Stimulated activated CD4-positive, alpha-beta T cell treated with anti-CD3 and anti-CD28 coated beads, Interleukin-2, amount 100 ng/mL, for 4 hours (primary cell): Measurements from ENCODE around the gene PRKN.

Source experiments
- DNase-seq: peaks from one replicate; pipeline ENCODE4 v3.0.0-alpha.2; 2020; ENCODE audit warnings: low read depth

Gene PRKN

DNA sequence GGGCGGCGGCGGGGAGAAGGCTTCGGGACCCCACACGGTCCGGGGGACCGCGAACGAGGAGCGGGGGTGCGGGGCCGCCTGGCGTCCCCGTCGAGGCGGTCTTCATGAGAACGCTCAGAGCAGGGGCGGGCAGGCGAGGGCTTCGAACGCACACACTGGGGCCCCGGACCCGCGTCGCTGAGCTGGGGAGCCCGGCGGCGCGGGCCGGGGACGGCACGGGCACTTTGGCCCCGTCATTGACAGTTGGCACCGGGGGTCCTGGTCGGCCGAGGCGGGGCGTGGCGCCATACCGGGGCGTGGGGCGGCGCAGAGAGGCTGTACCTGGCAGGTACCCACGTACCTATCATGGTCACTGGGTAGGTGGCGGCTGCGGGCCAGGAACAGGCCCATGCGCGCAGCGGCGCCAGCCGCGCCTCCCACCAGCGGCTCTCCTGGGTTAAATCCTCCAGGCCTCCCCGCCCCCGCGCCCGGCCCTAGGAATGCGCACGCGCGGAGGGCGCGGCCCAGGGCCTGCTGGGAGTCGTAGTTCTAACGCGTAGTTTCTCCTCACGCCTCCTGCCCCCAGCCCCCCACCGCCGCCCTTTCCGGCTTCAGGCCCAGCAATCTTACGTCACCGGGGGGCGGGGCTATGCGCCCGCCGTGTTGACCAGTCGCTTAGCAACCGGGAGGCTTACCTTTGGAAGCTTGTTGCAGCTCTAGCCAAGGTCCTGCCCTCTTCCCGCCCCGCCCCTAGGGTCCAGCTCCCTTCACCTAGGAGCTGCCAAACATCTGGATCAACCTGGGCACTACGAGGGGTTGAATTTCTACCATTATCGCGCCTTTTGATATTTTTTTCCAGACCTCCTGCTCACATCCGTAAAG, at the start of gene PRKN, which contains the start of gene PACRG:
PRKN (minus strand) TSS at position 445 of the 861 bp plus-strand sequence.
PACRG (plus strand) TSS at position 653 of the 861 bp plus-strand sequence.
- DNase-seq = peak; percentile 95

DNA sequence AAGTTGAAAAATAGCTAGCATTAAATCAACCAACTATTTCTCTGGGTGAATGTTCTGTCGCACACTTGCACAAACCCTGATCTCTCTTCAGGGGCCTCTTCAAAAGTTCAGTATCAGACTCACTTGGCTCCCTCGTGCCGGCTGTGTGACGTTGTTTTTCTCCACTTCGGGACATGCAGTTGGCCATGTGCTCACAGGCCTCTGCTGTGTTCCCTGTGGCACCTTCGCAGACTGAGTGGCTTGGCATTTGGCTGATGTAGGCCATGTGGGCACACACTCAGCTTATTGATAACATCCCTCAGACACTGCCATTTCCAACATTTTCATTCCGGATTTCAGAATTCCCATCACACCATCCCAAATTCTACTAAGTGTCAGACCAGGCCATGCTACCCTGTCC, 49.5 kb upstream of the PRKN start:
- no peak for DNase-seq

DNA sequence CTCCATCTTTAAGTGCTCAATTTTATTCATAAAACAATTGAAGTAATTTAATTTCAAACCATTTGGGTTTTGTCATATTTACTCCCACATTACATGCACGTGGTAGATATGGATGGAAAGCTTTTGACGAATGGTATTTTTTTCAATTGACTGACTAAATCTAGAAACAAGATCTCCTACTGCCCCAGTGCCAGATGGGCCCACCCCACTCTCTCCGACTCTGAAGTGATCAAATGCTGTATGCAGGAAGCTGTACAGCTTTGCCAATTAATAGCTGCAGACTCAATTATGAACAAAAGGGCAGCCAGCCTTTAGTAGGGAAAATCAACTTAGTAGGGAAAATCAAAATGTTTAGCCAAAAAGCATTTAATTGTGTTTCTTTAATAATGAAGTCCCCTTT, 46.4 kb upstream of the PRKN start:
- no peak for DNase-seq

DNA sequence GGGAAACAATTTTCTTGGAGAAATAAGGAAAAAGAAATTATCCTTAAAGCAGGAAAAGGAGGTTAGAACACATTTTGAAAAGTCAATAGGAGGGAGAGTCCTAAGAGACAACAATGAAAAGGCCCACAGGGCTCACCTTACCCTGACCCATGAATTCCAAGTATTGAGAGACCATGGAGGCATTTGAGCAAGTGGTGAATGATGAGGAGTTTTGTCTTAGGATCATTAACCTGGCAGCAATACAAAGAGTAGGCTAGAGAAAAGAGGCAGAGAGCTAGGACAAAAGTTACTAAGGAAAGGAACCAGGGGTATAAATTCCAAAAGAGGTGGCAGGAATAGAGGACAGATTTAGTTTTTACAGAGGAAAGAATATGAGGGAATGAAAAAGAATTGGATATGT, 44.9 kb upstream of the PRKN start:
- no peak for DNase-seq

DNA sequence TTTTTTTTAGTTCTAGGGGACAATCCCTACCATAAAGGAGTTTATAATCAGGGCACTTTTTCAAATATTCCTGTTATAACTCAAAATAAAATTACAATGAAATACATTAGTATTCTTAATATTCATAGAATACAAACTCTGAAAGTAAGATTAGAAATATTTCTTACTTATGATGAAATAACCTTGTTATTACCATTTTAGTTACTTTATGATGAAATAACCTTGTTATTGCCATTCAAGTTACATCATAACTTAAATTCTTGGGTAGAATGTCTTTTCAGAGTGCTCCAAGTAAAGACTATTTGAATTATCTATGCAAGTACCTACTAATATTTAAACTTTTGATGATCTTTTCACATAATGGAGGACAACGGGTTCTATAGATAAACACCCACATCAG, 43.4 kb upstream of the PRKN start:
- DNase-seq = no peak

DNA sequence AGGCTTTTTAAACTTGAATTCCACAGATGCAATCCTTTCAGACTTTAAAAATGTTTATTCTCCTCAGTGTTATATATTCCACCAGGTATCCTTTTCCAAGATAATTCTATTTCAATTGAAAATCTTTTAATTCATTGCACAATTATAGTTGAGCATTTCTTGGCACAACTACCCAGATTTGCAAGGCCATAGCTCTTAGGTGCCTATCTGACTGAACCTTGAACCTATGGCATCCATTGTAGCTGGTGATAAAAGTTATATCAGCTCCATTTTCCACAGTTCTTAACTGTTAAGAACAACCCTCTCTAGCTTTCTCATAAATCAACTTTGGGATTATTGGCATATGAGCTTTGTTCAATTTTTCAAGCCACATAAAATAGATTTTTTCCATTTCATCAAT, 42.6 kb upstream of the PRKN start:
- DNase-seq = no peak

DNA sequence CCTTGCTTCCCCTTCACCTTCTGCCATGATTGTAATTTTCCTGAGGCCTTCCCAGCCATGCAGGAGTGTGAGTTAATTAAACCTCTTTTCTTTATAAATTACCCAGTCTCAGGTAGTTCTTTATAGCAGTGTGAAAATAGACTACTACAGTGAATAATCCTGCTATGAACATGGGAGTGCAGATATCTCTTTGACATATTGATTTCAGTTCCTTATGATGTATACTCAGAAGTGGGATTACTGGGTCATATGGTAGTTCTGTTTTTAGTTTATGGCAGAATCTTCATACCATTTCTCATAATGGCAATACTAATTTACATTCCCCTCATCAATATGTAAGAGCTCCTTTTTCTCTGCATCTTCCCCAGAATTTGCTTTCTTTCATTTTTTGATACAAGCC, 26.2 kb upstream of the PRKN start:
- DNase-seq = no peak

DNA sequence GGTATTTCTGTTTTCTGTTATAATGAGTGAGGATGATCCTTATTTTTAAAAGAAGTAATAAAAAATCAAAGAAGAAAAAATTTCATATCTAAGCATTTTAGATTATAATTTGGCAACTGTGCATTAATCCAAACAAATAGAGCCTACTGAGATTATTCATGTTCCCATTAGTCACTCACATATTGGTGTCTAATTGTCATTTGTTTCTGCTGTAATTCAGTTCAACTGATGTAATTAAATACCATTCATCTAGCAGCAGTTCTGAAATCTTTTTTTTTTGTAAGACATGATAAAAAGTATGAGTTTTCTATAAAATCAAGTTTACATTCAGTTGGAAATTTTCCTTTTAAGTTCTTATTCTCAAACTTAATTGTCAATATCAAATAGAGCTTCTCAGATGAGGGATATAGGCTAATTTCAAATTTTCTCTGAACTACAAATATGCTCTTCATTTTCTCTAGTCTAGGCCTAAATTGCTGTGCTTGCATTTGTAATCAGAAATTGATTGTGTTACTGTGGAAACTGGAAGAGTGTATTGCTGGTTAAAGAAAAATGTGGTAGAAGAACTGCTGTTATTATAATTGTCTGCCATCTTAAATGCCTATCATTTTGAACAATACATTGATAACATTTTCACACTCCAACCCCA, 23.8 kb upstream of the PRKN start:
- no peak for DNase-seq

DNA sequence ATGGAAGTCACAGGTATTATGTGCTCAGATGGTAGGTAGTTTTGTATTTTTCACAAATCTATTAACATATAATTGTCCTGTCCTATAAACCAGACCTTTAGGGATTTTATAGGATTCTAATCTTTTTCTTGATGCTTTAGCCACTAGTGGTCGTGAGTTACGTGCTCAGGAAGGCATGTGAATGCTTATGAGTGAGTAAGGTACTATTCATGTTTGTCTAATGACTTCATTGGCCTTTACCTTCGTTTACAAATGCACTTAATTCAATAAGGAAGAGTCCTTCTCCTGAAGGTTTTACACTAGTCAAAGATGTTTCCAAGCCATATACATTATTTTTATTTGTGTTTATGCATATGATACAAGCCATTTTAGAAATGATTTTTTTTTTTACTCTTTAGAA, 23.2 kb upstream of the PRKN start:
- DNase-seq = no peak

DNA sequence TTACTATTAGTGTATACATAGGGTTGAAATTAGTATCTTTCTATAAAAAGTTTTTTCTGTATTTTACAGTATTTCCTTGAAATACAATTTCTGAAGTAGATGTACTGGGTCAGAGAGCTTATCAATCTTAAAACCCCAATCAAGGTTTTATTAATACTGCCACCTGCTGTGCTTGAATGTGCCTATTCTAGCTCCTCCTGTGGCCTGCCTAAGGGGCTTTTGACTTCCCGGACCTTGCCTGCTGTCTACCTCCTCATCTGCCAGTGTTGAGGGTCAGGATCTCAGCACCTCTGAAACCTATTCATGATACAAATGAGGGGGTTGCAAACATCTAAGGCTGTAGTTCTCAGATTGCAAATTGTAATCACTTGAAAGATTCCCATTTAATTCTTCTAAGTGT, 9.4 kb upstream of the PRKN start:
- no peak for DNase-seq

DNA sequence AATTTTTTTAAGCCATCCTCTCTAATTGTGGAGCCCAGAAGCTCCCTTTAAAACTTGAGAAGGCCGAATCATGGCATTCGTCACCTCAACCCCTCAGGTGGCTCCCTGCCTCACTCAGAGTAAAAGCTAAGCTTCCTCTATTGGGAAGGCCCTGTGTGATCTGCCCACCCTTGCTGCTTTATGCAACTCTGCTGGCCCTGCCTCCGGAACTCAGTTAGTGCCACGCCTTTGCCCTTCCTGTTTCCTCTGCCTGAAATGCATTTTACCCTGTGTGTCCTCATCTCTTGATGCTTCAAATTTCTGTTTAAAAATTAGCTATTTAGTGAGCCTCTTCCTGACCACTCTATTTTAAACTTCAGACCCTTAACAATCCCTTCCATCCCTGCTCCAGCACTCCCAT, 5.9 kb upstream of the PRKN start:
- DNase-seq = no peak

DNA sequence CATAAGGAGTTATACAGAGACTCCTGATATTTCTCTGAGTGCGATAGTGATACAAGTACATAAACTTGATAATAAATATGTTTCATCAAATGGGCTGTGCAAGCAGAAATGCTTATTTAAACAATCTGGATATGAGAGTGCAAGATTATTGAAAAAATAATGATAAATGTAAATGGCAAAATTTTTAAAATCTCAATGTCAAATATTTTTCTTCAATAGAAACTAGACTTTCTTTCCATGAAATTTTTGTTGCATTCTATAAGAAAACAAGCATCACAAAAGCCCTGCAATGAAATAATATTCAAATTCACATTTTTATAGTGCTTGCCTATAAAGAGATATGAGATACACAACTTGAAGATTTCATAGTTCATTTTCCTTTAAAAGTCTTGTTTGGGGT, 2.9 kb upstream of the PRKN start:
- DNase-seq = no peak

DNA sequence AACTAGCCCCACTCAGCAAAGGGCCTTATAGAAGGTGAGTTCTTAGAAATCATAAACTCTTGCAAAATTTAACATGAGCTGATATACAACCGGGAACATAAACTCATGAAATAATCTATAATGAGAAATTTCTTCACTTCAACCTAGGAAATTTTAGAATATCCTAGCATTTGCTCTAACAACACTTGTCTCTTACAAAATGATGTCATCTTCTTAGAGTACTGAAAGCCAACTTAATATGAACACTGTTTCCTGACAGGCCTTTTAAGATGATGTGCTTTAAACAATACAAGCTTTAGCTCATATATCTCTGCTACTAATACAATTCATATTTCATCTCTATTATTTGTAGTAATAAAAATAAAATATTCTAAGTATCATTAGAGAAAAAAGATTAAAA, 1.1 kb upstream of the PRKN start:
- DNase-seq = no peak

DNA sequence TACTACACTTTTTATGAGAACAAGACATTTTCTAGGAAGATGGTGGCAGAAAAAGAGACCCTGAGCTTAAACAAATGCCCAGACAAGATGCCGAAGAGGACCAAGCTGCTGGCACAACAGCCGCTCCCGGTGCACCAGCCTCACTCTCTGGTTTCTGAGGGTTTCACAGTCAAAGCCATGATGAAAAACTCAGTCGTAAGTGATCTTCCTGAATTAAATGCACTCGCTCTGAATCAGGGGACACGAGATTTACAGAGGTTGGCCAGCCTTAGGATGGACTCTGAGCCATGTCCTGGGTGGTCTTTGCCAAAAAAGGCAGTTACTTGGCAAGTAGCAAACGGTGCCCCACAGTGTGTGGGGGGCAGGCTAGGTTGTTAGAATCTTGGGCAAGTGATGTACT, 631 bp upstream of the PRKN start:
- DNase-seq = no peak

DNA sequence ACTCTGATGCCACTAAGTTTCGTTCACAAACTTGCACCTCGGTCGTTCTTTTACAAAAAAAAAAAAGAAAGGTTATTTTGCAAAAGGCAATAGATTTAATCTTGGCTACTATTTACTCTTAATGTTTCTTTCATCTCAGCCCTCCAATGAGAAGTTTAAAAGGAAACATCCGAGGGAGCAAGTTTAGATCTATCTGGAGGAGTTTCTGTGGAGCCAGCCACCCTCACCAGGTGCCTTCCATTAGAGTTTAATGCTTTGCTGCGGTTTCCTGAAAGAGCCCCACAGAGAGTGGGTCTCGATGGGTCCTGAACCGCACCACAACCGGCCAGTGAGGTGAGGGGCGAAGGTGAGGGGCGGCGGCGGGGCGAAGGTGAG, 632 bp downstream of the PRKN start:
- DNase-seq = no peak

DNA sequence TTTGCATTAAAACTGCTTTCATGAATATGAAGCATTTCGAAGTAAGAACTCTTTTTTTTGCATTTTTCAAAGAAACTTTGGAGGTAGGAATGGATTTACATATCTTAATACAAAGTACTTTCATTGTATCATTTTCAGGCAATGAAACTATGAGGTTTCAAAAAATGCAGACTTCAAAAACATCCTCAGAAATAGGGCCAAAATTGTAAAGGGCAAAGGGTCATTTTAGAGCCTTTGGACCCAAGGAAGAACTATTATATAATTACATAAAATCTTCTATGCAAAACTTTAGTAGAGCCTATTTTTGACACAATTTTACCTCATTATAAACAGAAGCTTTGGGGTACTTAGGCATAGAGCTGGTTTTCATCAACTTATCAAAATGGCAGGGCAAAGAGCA, 4.9 kb downstream of the PRKN start:
- no peak for DNase-seq

DNA sequence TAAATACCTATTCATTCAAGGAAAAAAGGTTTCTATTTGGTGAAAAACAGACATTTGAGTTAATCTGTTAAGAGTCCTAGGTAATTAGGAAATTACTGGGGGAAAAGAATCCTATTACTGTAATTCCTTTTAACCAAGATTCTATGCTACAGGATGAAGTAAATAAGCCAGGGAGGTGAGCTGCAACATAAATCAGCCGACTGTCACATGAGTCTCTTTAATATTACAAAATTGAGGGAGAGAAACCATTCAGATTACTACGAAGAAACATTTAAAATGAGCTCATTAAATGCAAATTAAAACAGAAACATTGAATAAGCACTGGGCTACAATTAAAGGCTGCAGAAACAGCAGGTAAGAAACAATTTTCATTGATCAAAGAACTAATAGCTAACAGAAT, 5.3 kb downstream of the PRKN start:
- no peak for DNase-seq

DNA sequence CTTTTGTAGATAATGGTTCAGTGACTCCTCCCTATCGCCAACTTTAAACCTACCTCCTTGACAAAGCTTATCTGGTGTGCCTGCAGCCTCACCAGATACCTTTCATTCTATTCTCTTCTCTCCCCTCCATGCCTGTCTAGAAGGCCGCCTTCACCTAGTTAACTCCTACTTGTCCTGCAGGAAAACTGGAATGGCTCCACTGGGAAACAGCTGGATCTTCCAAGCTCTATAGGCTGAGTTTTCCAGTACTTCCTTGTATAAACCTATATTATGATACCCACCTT, 6.2 kb downstream of the PRKN start:
- no peak for DNase-seq

DNA sequence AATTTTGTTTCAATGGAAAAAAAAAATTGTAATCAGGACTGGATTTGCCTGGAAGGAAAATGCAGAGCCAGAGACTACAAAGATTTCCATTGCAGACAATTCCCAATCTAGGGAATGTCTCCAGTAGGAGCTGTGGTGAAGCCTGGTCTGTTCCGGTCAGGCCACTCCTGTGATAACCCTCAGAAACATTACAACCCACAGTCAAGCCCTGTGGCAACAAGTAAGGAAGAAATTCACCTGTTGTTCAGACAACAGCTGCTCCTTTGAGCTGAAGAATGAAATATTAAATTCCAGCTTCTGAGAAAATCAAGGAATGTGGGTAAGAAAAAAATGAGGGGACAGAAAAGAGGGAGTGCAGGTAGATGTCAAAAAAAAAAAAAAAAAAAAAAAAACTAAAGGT, 8.0 kb downstream of the PRKN start:
- no peak for DNase-seq

DNA sequence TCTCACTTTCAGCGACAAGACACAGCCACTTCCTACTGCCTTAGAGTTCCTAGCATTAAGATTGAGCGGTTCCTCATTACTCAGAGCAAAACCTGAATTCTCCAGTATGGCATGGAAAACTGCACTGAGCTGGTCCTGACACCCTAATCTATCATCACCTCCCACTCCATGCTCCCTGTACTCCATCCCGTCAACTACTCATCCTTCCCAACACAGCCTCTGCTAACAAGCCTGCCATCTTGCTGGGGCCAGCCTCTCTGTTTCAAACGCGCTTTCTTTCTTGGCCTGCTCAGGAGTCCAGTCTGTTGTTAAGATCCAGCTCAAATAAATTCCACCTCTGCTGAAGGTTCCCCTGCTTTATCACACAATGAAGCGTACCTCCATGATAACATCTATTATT, 12.0 kb downstream of the PRKN start:
- no peak for DNase-seq

DNA sequence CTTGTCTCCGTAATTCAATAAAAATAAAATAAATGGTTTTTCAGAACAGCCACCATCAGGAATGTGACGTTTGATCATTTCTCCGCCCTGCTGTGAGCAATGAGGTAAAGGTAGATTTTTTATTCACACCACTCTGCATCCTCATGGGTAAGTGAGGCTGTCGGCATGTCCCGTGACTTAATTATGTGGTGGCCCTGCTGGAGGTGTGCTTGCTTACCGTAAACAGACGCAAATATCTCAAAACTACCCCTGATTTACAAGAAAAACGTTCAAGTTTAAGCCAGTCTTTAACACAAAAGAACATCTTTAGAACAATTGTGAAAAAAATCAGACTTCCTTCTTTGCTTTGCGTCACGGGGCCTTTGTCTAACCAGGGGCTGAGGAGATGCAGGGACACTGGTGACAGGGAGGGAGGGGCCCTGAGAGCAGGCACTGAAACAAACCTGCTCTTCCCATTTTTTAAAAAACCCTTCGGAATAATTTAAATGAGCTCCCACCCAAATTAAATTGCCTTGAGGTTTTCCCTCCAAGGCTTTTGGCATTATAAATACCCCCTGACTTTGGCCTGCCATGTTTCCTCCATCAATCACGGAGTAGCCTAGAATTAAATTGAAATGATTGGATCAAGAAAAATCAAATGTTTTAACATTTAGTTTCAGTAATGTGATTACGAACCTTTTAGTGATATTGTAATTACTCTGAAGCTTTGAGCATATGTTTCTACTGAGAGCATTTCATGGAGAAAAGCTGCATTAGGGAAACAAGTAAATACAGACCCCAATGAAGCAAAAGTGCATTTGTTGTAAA, 13.4 kb downstream of the PRKN start:
- no peak for DNase-seq

DNA sequence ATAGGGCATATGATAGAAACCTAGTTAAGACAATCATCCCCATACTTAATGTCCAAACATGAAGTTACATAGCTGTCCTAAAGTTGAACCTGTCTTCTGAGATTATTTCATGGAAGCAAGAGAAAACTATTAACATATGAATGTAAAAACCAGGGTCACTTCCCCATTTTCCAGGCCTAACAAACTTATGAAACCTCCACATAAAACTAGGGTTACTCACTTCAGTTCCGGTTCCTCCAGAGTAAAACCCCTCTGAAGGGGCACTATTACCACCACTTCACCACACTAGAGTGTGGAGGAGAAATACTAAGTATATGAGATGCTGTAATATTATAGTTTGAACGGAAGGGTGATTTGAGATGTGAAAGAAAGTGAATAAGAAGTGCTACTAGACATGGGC, 14.9 kb downstream of the PRKN start:
- no peak for DNase-seq

DNA sequence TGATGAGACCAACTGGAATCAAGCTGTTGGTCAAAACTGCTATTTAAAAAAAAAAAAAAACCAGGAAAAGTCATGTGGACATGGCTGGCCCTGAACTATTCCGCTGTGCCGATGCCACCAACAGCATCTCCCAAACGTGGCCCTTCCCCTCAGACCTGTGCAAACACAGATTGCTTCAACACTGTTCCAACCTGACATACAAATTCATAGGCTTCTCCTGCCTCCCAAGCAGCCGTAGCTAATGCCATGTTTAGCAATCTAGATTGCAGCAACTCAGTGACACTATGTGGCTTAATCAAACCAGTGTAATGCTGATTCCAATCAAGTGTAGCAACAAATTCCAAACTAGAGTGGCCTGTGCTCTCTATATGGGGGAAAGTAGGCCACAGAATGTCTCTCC, 16.2 kb downstream of the PRKN start:
- DNase-seq = no peak
